Fibroblast of the aortic adventitia (primary cell): ENCODE measurements around the gene RASGRP1. TPM values are rescaled to one million over a fixed set of nuclear protein-coding genes. Genes with fewer than 3 reads are reported as not detected.

ENCODE experiments used
- DNase-seq: peaks from one replicate; pipeline ENCODE4 v3.0.0-alpha.2; 2010; ENCODE audit warnings: low read depth
- H3K4me3 ChIP-seq: 2 replicates; pipeline ENCODE4 v1.5.1; 2011; ENCODE audit warnings: low read depth, mild to moderate bottlenecking, control low read depth, low read length, moderate library complexity
- CTCF ChIP-seq: IDR thresholded peaks from 2 replicates; pipeline ENCODE4 v1.5.1; 2011; ENCODE audit warnings: mild to moderate bottlenecking, low read length, control low read depth, inconsistent platforms; ENCODE audit not compliant: insufficient read depth
- total RNA-seq: library from RNA; depleted of rRNA; stranded (reverse); fragments of >200 nt; gene quantifications from 2 replicates; pipeline ENCODE4 v1.2.3, GENCODE V29; 2012; ENCODE audit warnings: low replicate concordance

The RASGRP1 gene
- total RNA-seq, 1 donor: 0.09 TPM

GRCh38 chr15:38504680-38505467 is 59.7 kb downstream of the RASGRP1 start:
- no peak for TF ChIP-seq CTCF
- no peak overlapping the region for H3K4me3 ChIP-seq
- no peak for DNase-seq

- no peak for TF ChIP-seq CTCF
- no peak overlapping the region for H3K4me3 ChIP-seq
- DNase-seq: no peak
Observed at GRCh38 chr15:38503496-38503895, 61.1 kb downstream of the RASGRP1 start.

GRCh38 chr15:38499651-38500050 is 65.0 kb downstream of the RASGRP1 start:
- no peak overlapping the region for H3K4me3 ChIP-seq
- TF ChIP-seq CTCF: no peak
- DNase-seq: no peak

GRCh38 chr15:38496151-38496550 is 68.5 kb downstream of the RASGRP1 start:
- DNase-seq: no peak
- H3K4me3 ChIP-seq: no peak overlapping the region
- TF ChIP-seq CTCF: no peak

GRCh38 chr15:38490242-38490922 is 74.2 kb downstream of the RASGRP1 start:
- peak; percentile 23 for DNase-seq
- no peak for TF ChIP-seq CTCF
- H3K4me3 ChIP-seq: no peak overlapping the region

GRCh38 chr15:38487378-38487777 is 77.2 kb downstream of the RASGRP1 start:
- TF ChIP-seq CTCF: no peak
- no peak overlapping the region for H3K4me3 ChIP-seq
- no peak for DNase-seq
